WTC11 (cell line): ENCODE measurements around the gene MVD. TPM values are rescaled to one million over a fixed set of nuclear protein-coding genes. Genes with fewer than 3 reads are reported as not detected.

Source experiments
- ATAC-seq: fragments of 200-7000 bp; cut with Tn5 transposase; 2 replicates; pipeline ENCODE4 v1.10.0; 2021; ENCODE audit warnings: mild to moderate bottlenecking, moderate library complexity
- CTCF ChIA-PET: fragments of 300-600 bp; sonication (Branson Sonifier 250); formaldehyde crosslinking; loops from one replicate; lab custom pipeline; 2021; ENCODE audit warnings: antibody characterized with exemption; lab: Charles Lee
- POLR2A ChIA-PET: fragments of 350-600 bp; sonication (Branson Sonifier 250); formaldehyde crosslinking; loops from one replicate; lab custom pipeline; 2021; ENCODE audit warnings: antibody characterized with exemption; lab: Charles Lee
- DNase-seq: peaks from one replicate; pipeline ENCODE4 v3.0.0; 2021; ENCODE audit warnings: low spot score
- H3K27ac Mint-ChIP-seq: 2 replicates; pipeline ENCODE4 v1.8.0; 2021; ENCODE audit warnings: mixed read lengths
- H3K27me3 Mint-ChIP-seq: 2 replicates; pipeline ENCODE4 v1.8.0; 2021; ENCODE audit warnings: low read depth, mild to moderate bottlenecking, moderate library complexity, mixed read lengths
- H3K36me3 Mint-ChIP-seq: 2 replicates; pipeline ENCODE4 v1.8.0; 2021; ENCODE audit warnings: mixed read lengths
- H3K4me1 Mint-ChIP-seq: 2 replicates; pipeline ENCODE4 v1.8.0; 2022; ENCODE audit warnings: mixed read lengths
- H3K4me3 Mint-ChIP-seq: 2 replicates; pipeline ENCODE4 v1.8.0; 2021; ENCODE audit warnings: mild to moderate bottlenecking, moderate library complexity, mixed read lengths
- H3K9me3 Mint-ChIP-seq: 2 replicates; pipeline ENCODE4 v1.8.0; 2021; ENCODE audit warnings: mixed read lengths
- AFF4 ChIP-seq: sonication (generic); formaldehyde crosslinking; IDR thresholded peaks from 2 replicates; pipeline ENCODE4 v1.8.1; 2023; ENCODE audit warnings: mild to moderate bottlenecking, missing genetic modification reagents, borderline replicate concordance
- ATF1 ChIP-seq: sonication (generic); formaldehyde crosslinking; IDR thresholded peaks from 2 replicates; pipeline ENCODE4 v1.8.1; 2023; ENCODE audit warnings: mild to moderate bottlenecking, moderate library complexity, missing genetic modification reagents
- CREM ChIP-seq: sonication (generic); formaldehyde crosslinking; IDR thresholded peaks from 2 replicates; pipeline ENCODE4 v1.8.1; 2022; ENCODE audit warnings: mild to moderate bottlenecking, missing genetic modification reagents, moderate library complexity
- E2F1 ChIP-seq: sonication (generic); formaldehyde crosslinking; IDR thresholded peaks from 2 replicates; pipeline ENCODE4 v1.8.0; 2022; ENCODE audit warnings: mild to moderate bottlenecking, missing genetic modification reagents
- EMX1 ChIP-seq: fragments of 250-450 bp; sonication (Bioruptor Pico); IDR thresholded peaks from 2 replicates; pipeline ENCODE4 v1.8.0; 2021; ENCODE audit warnings: mild to moderate bottlenecking
- GRHL2 ChIP-seq: fragments of 250-450 bp; sonication (Bioruptor Pico); IDR thresholded peaks from 2 replicates; pipeline ENCODE4 v1.8.0; 2022; ENCODE audit warnings: mild to moderate bottlenecking, moderate library complexity; ENCODE audit not compliant: insufficient replicate concordance, severe bottlenecking
- IRF1 ChIP-seq: sonication (generic); formaldehyde crosslinking; IDR thresholded peaks from 2 replicates; pipeline ENCODE4 v1.8.0; 2023; ENCODE audit warnings: missing genetic modification reagents
- JAZF1 ChIP-seq: fragments of 250-450 bp; sonication (Bioruptor Pico); IDR thresholded peaks from 2 replicates; pipeline ENCODE4 v1.9.0; 2021; ENCODE audit warnings: moderate library complexity, mild to moderate bottlenecking, inconsistent platforms
- KAT7 ChIP-seq: sonication (generic); formaldehyde crosslinking; IDR thresholded peaks from 2 replicates; pipeline ENCODE4 v1.8.1; 2023; ENCODE audit warnings: missing genetic modification reagents, mild to moderate bottlenecking, borderline replicate concordance
- MAX ChIP-seq: sonication (generic); formaldehyde crosslinking; IDR thresholded peaks from 2 replicates; pipeline ENCODE4 v1.8.0; 2022; ENCODE audit warnings: mild to moderate bottlenecking, missing genetic modification reagents
- NFE2L1 ChIP-seq: sonication (generic); formaldehyde crosslinking; IDR thresholded peaks from 2 replicates; pipeline ENCODE4 v1.8.1; 2023; ENCODE audit warnings: missing genetic modification reagents
- NR1H2 ChIP-seq: sonication (generic); formaldehyde crosslinking; IDR thresholded peaks from 2 replicates; pipeline ENCODE4 v1.9.0; 2021; ENCODE audit warnings: mild to moderate bottlenecking, moderate library complexity, missing genetic modification reagents
- OVOL2 ChIP-seq: fragments of 250-450 bp; sonication (Bioruptor Pico); IDR thresholded peaks from 2 replicates; pipeline ENCODE4 v1.9.0; 2021; ENCODE audit warnings: mild to moderate bottlenecking, borderline replicate concordance
- SMAD3 ChIP-seq: sonication (generic); formaldehyde crosslinking; IDR thresholded peaks from 2 replicates; pipeline ENCODE4 v1.8.0; 2022; ENCODE audit warnings: missing genetic modification reagents, mild to moderate bottlenecking, borderline replicate concordance
- SMAD4 ChIP-seq: sonication (generic); formaldehyde crosslinking; IDR thresholded peaks from 2 replicates; pipeline ENCODE4 v1.8.0; 2022; ENCODE audit warnings: mild to moderate bottlenecking, missing genetic modification reagents
- TCF7 ChIP-seq: sonication (generic); formaldehyde crosslinking; IDR thresholded peaks from 2 replicates; pipeline ENCODE4 v1.8.0; 2022; ENCODE audit warnings: mild to moderate bottlenecking, low read depth, missing genetic modification reagents, moderate library complexity
- TEAD1 ChIP-seq: sonication (generic); formaldehyde crosslinking; IDR thresholded peaks from 2 replicates; pipeline ENCODE4 v1.8.0; 2022; ENCODE audit warnings: mild to moderate bottlenecking, missing genetic modification reagents
- ZBTB21 ChIP-seq: sonication (generic); formaldehyde crosslinking; IDR thresholded peaks from 2 replicates; pipeline ENCODE4 v1.8.1; 2023; ENCODE audit warnings: mild to moderate bottlenecking, missing genetic modification reagents, borderline replicate concordance
- ZMAT4 ChIP-seq: fragments of 250-450 bp; sonication (Bioruptor Pico); IDR thresholded peaks from 2 replicates; pipeline ENCODE4 v1.9.0; 2021; ENCODE audit warnings: mild to moderate bottlenecking
- total RNA-seq: library from RNA; stranded (reverse); gene quantifications from 3 replicates; pipeline ENCODE4 v1.2.3, GENCODE V29; 2021
- TF ChIP-seq, protein P1 (sequence below): sonication (generic); formaldehyde crosslinking; conservative IDR thresholded peaks from 2 replicates; pipeline ENCODE4 v1.8.1; 2022; ENCODE audit warnings: mild to moderate bottlenecking, missing genetic modification reagents
- TF ChIP-seq, protein P2 (sequence below): sonication (generic); formaldehyde crosslinking; IDR thresholded peaks from 2 replicates; pipeline ENCODE4 v1.8.0; 2023; ENCODE audit warnings: missing genetic modification reagents, mild to moderate bottlenecking, borderline replicate concordance

MVD gene
- total RNA-seq, 1 experiment from 2014 or later: 113 TPM

- TF ChIP-seq AFF4 (CRISPR knock-in tag) (no peak), CREM (no peak), OVOL2 (no peak), E2F1 (CRISPR knock-in tag) (no peak), NFE2L1 (CRISPR knock-in tag) (no peak)
Measured at GRCh38 chr16:88617268-88618031, 45.4 kb downstream of the MVD start (continued).

- no peak overlapping the region for H3K4me3 Mint-ChIP-seq
- H3K4me1 Mint-ChIP-seq: peaks cover 4% of the 10 kb centered on the region
- H3K27ac Mint-ChIP-seq: peak overlapping the region; percentile 79
- POLR2A ChIA-PET: no interaction called here
- DNase-seq: no peak
- H3K27me3 Mint-ChIP-seq: no peaks in the 10 kb centered on the region
- CTCF ChIA-PET: interaction anchor here (0.6 to 4.5 kb wide), 8 partner anchors 13 to 128 kb away, joined by 3 to 29 read pairs (median 7); partner anchors contain the start of gene IL17C
- ATAC-seq: no peak
- H3K9me3 Mint-ChIP-seq: no peaks in the 10 kb centered on the region
- peaks cover 19% of the 10 kb centered on the region for H3K36me3 Mint-ChIP-seq
- TF ChIP-seq SMAD4 (CRISPR knock-in tag): no peak
- no peak for TF ChIP-seq OVOL2
- no peak for TF ChIP-seq SMAD3 (CRISPR knock-in tag)
- no peak for TF ChIP-seq GRHL2
- no peak for TF ChIP-seq NR1H2
- TF ChIP-seq MAX (CRISPR knock-in tag): no peak
- no peak for TF ChIP-seq ZBTB21
- TF ChIP-seq TCF7: no peak
- TF ChIP-seq ZMAT4 (CRISPR knock-in tag): no peak
- TF ChIP-seq EMX1 (CRISPR knock-in tag): no peak
- TF ChIP-seq, protein P1, sequence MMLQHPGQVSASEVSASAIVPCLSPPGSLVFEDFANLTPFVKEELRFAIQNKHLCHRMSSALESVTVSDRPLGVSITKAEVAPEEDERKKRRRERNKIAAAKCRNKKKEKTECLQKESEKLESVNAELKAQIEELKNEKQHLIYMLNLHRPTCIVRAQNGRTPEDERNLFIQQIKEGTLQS: no peak
Measured at GRCh38 chr16:88616736-88617135, 46.2 kb downstream of the MVD start.

DNA sequence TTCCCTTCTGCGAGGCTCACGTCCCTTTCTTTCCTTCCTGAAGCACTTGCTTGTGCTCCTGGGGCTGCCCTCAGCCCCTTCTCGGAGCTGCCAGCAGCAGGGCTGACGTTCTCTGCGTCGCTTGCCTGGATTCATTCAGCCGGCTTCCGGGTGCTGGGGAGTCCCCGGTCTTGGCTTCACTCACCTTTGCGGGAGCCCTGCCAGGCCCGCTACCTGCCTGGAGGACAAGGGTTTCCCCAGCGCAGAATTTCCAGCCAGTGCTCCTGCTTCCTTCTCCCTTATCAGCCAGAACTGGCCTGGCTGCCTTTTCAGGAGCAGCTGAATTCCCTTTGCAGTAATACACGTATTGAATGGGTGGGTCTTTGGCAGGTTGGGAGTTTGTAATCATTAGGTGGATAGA lies 46.6 kb downstream of the MVD start:
- H3K9me3 Mint-ChIP-seq: no peaks in the 10 kb centered on the region
- DNase-seq (no peak), ATAC-seq (no peak)
- POLR2A ChIA-PET: no interaction called here
- CTCF ChIA-PET: interaction anchor here (1.2 to 4.5 kb wide), 5 partner anchors 14 to 121 kb away, joined by 3 to 29 read pairs (median 10); partner anchors contain the start of gene IL17C
- TF ChIP-seq TCF7: no peak
- TF ChIP-seq, protein P2, sequence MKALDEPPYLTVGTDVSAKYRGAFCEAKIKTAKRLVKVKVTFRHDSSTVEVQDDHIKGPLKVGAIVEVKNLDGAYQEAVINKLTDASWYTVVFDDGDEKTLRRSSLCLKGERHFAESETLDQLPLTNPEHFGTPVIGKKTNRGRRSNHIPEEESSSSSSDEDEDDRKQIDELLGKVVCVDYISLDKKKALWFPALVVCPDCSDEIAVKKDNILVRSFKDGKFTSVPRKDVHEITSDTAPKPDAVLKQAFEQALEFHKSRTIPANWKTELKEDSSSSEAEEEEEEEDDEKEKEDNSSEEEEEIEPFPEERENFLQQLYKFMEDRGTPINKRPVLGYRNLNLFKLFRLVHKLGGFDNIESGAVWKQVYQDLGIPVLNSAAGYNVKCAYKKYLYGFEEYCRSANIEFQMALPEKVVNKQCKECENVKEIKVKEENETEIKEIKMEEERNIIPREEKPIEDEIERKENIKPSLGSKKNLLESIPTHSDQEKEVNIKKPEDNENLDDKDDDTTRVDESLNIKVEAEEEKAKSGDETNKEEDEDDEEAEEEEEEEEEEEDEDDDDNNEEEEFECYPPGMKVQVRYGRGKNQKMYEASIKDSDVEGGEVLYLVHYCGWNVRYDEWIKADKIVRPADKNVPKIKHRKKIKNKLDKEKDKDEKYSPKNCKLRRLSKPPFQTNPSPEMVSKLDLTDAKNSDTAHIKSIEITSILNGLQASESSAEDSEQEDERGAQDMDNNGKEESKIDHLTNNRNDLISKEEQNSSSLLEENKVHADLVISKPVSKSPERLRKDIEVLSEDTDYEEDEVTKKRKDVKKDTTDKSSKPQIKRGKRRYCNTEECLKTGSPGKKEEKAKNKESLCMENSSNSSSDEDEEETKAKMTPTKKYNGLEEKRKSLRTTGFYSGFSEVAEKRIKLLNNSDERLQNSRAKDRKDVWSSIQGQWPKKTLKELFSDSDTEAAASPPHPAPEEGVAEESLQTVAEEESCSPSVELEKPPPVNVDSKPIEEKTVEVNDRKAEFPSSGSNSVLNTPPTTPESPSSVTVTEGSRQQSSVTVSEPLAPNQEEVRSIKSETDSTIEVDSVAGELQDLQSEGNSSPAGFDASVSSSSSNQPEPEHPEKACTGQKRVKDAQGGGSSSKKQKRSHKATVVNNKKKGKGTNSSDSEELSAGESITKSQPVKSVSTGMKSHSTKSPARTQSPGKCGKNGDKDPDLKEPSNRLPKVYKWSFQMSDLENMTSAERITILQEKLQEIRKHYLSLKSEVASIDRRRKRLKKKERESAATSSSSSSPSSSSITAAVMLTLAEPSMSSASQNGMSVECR (CRISPR knock-in tag): no peak
- no peak for TF ChIP-seq JAZF1 (CRISPR knock-in tag)
- TF ChIP-seq TEAD1 (CRISPR knock-in tag): no peak
- no peak for TF ChIP-seq IRF1 (CRISPR knock-in tag)
- TF ChIP-seq ATF1 (CRISPR knock-in tag): no peak
- no peak for TF ChIP-seq KAT7
- peak overlapping the region; percentile 79 for H3K27ac Mint-ChIP-seq
- H3K27me3 Mint-ChIP-seq: no peaks in the 10 kb centered on the region
- H3K4me3 Mint-ChIP-seq: no peak overlapping the region
- H3K36me3 Mint-ChIP-seq: peaks cover 17% of the 10 kb centered on the region
- H3K4me1 Mint-ChIP-seq: peaks cover 4% of the 10 kb centered on the region
